GM18520 (cell line): Measurements from ENCODE around the gene CRACDL.

Source experiments
- ATAC-seq: cut with Tn5 transposase; IDR thresholded peaks from one replicate; pipeline ENCODE4 v1.9.1; 2021; ENCODE audit not compliant: unreplicated experiment

CRACDL gene, protein sequence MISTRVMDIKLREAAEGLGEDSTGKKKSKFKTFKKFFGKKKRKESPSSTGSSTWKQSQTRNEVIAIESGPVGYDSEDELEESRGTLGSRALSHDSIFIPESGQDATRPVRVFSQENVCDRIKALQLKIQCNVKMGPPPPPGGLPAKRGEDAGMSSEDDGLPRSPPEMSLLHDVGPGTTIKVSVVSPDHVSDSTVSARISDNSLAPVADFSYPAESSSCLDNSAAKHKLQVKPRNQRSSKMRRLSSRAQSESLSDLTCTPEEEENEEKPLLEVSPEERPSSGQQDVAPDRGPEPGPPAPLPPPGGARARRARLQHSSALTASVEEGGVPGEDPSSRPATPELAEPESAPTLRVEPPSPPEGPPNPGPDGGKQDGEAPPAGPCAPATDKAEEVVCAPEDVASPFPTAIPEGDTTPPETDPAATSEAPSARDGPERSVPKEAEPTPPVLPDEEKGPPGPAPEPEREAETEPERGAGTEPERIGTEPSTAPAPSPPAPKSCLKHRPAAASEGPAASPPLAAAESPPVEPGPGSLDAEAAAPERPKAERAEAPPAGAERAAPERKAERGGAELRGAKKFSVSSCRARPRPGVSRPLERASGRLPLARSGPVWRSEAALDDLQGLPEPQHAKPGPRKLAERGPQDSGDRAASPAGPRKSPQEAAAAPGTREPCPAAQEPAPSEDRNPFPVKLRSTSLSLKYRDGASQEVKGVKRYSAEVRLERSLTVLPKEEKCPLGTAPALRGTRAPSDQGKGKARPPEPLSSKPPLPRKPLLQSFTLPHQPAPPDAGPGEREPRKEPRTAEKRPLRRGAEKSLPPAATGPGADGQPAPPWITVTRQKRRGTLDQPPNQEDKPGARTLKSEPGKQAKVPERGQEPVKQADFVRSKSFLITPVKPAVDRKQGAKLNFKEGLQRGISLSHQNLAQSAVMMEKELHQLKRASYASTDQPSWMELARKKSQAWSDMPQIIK

DNA sequence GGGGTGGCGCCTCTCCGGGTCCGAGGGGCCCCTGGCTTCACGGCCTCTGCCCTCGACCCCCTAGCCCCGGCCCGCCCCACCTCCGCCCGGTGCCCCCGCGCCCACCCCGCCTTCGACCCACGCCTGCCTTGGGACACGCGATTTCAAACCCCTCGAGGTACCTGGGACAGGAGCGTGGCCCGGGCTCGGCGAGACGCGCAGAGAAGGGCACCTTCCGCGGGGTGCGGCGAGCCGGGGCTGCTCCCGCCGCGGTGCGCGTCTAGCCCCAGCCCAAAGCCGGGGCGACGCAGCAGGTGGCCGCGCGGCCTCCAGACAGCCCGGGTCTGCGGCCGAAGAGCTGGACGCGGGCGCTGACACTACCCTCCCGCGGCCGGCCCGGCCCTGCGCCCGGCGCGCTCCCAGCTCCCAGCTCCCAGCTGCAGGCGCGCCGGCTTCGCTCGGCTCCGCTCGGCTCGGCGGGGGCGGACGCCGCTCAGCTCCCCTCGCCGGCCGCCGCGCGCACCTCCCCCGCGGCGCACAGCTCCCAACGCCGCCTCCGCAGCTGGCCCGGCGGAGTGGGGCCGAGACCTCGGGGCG lies at the start of gene CRACDL:
CRACDL (minus strand) TSS at position 449 of the 576 bp plus-strand sequence. CDS start 89,425 bp downstream, outside the sequence.
- no peak for ATAC-seq

DNA sequence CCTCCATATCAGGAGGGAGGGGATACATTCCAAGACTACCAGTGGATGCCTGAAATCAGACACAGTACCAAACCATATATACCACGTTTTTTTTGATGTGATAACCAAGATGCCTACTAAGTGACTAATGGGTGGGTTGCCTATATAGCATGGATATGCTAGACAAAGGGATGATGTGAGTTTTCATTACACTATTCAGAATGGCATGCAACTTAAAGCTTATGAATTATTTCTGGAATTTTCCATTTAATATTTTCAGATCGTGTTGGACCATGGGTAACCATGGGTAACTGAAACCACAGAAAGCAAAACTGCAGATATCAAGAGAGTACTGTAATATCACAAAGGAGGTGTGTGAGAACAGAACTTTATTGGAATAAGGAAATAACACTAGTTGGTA lies 39.6 kb upstream of the CRACDL start:
- no peak for ATAC-seq

DNA sequence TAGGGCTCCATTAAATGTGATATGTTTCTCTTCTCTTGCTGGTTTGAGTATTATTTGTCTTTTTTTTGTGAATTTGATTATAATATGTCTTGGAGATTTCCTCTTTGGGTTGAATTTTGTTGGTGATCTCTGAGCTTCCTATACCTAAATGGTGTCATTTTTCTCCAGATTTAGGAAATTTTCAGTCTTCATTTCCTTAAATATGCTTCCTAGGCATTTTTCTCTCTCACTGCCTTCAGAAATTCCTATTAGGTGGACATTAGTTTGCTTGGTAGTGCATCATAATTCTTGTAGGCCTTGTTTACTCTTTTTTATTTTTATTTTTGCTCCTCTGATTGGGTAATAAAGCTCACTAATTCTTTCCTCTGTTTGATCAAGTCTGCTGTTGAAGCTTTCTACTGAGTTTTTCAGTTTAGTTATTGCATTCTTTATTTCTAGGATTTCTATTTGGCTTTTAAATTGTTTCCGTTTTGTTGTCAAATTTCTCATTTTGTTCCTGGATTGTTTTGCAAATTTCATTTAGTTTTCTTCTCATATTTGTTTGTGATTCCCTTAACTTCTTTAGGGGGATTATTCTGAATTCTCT lies 36.6 kb upstream of the CRACDL start:
- ATAC-seq = no peak

DNA sequence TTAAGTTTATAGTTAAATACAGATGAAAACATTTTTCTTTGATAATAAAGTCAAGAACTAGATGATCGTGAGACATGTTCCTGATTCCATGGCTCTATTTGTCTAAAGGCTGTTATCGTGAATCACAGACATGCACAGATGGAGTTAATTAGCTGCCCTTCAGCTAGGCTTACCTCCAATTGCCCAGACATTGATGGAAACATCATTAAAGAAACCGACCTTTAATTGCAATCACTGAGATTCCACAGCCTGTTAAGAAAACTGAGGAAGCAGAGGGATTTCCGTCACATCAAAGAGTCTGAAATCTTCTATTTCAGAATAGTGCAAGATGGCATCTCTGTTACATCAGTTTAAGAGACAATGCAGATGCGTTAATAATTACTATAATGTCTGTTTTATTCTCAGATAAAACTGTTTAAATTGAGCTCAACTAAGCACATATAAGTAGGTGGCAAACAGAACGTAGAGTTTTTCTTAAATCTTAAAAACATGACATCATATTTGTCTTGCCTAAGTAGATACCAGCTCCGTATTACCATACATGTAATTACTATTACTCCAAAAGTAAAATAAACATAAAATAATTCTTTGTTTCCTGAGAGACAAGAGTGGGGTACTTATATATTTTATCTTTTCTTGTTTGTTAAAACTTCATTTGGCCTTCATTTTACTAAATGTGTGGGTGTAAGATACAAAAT lies 23.9 kb upstream of the CRACDL start:
- ATAC-seq = no peak

DNA sequence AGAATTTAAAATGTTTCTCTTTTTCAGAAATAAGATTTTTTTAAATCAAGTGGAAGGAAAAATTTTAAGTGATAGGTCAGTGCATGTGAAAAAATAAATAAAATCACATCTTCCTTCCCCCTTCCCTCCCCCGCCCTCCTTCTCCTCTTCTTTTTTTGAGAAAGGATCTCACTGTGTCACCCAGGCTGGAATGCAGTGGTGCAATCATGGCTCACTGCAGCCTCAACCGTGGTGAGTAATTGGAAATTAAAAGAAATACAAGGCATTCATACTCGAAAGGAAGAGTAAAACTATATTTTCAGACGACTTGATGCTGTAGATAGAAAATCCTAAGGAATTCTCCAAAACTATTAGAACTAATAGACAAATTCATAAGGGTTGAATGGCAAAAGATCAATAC lies 16.9 kb upstream of the CRACDL start:
- ATAC-seq = no peak

DNA sequence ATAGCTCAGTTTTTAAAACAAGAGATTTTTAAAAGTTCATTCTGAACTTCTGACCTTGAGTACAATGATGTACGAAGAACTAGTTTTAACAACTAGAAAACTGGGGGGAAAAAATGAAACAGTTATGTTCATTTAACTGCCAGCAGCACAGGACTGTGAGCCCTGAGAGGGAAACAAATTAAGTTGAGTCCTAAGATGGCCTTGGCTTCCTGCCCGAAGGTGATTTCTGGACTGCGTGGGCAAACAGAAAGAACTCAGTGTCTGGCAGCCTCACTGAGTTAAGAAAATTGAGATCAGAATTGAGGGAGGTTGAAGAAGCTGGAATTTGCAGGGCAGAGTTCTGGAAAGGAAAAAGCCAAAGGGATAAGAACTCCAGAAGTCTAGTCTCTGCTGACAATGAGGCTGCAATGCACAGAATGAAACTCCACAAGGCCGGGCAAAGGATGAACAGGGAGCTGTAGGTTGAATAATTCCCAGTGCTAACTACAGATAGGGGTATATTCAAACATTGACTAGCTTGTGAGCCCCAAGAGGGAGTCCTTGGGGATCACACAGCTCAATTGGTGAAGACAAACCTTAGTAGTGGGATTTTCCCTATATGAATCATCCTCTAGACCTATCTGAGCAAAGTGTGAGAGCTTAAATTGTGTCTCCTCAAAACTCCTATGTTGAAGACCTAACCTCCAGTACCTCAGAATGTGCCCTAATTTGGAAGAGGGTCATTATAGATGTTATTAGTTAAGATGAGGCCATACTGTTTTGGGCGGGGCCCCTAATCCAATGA lies 13.1 kb upstream of the CRACDL start:
- ATAC-seq = no peak

DNA sequence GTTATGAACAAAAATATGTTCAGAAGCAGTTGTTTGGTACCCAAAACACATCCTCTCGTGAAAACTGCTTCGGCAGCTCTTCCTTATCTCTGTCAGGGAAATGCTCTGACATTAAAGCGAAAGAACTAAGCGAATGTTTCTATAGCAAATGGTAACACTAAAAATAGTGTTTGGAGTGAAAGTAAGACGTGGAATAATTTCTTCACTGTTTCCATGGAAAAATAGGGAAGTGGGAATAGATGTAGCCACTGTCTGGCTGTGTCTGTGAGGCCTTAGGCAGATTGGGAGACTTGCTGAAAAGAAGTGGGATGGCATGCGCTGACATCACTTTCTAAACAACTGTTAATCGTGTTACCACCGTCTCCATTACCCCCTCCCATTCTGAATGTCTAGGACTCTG lies 11.5 kb upstream of the CRACDL start:
- no peak for ATAC-seq

DNA sequence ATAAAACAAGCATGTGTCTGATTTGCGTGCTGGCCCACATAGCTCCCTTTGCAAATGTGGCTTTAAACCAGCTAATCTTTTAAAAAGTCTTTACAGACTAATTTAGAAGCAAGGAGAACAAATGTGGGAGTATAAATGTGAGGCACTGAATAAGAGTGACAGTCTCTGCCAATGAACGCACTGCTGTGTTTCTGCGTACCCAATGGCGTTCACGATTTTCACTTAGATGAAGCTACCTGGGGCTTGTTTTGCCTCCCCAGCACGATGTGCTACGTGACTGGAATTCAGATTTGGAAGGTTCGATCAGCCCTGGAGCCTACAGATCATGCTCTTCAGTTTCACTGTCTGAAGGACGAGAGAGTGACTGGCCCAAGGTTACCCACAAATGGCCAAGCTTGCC lies 10.8 kb upstream of the CRACDL start:
- ATAC-seq = no peak

DNA sequence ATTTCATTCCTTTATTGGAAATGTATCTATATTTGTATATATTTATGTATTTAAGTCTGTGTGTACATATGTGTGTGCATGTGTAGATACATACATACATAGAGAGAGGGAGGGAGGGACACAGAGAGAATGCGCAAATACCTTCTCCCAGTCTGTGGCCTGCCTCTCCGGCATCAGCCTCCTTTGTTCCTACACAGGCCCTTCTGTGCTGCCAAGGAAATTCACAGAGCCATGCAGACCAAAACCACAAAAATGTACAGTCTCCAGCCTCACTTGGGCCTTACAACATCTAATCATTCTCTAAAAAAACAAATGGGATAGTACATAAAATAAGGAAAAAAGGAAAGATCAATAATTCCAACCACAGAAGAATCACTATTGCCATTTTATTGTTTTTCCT lies 8.8 kb upstream of the CRACDL start:
- no peak for ATAC-seq

DNA sequence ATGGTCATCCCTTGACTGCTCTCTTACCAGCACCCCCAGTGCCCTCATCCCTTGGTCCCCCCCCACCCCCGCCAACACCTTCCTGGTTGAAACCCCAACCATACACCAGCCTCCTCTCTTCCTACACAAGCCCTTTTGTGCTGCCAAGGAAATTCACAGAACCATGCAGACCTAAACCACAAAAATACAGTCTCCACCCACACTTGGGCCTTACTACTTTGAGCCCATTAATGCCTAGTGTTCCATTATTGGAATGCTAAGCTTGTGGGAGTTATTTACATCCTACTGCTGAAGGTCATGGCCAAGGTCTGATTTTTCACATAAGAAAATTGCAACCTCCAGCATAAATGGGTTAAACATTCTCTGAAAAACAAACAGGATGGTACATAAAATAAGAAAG lies 4.1 kb upstream of the CRACDL start:
- ATAC-seq = no peak

DNA sequence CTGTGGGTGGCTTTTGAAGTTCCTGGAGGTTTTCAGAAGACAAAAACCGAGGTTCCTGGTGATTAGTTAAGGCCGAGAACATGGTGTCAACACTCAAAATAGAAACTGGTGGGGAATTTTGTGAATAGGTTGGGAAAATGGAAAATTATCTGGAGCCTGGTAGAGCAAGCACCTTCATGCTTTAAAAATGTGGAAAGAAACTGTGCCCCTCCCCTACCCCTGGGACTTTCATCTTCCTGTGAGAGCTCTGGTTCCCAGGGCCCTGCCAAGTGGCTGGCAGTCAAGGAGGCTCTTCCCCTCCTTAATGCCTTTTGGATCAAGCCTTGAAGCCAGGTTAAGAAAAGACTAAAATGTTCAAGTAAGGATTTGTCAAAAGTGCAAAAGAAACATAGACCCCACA lies 1.9 kb upstream of the CRACDL start:
- no peak for ATAC-seq

DNA sequence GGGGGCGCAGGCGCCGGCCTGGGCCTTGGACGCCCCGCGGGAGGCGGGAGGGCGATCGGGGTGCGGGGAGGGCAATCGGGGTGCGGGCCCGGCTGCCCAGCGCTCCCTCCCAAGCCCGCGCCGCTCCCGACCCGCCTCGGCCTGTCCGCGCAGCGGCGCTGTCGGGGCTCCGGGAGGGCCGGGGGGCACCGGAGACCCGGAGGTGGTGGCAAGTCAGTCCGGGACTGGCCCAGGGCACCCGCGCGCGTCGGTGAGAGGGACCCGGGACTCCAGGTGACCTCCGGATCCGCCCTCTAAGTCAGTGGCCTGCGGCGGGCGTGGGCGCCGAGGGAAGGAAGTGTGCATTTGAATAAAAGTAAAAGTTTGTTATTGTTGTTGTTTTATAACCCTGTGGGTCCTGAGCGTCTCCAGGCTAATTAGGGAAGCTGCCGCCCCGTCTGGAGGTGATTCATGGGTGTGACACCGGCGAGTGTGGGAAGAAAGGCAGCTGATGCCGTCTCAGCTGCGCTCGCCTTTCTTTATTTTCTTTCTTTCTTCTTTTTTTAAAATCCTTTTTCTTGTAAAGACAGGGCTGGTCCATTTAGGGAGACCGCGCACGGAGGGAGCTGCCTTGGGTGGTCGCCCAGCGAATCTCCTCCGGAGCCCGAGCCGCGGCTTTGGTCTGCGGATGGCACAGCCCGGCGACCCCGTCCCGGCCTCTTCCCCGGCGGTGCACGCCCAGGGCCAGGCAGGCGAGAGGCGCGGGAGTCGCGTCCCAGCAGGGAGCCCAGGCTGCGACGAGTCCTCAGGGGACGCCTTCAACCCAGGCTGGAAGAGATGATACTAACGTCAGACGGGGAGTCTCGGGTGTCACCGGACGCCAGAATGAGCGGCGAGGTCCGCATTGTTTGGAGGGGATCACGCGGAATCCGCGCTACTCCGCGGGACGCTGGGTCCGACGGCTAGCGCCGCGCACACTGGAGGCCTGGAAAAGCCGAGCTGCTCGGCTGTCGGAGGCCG lies 627 bp upstream of the CRACDL start:
- no peak for ATAC-seq

DNA sequence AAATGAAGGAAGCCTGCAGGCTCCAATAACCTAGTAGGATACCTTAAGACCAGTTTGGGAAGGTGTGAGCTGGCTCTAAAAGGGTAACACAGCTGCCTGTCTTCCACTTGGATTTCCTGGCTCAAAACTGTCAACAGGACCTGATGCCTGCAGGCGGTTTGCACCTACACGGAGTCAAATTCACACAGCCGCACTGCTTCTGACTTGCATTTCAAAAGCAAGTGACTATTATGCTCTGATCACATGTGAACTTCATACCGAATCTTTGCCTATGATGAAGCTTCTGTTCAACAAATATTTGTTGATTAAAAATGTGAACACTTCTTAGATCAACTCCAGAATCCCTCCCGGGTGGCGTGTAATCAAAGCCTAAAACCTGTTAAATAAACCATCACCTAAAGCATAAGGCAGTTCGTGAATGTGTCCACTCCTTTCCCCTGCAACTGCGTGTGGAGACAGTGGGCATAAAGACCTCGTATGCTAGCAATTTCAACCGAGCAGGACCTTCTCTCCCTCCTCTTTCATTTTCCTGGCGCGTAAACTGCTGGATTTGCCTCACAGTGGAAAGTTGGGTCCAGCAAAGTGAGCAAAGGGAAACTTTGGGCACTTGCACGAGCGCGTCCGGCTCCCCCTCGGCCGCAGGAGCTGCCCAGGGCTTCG lies 784 bp downstream of the CRACDL start:
- ATAC-seq = no peak

DNA sequence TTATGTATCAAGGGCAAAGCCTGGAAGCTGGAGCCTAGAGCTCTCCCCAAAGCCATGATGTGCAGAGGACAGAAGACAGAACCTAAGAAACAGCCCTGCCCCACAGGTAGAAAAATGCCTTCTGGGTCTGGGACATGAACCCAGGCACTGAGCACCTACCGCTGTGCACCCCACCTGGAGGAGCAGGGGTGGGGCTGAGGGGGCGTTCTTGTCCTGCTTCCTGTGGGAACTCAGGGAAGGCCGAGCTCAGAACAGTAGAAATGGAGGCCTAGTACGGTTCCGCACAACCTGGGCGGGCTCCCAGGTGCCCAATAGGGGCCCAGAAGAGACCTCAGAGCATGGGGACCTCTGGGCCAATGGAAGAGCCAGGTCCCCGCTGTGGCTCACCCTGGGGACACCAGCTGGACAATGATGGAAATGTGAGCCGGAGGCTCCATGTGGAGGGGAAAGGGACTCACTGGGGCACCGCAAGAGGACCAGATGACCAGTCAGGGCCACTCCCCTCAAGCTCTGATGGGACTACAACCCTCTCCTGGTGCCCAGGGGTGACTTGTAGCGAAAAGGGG lies 3.2 kb downstream of the CRACDL start:
- ATAC-seq = no peak

DNA sequence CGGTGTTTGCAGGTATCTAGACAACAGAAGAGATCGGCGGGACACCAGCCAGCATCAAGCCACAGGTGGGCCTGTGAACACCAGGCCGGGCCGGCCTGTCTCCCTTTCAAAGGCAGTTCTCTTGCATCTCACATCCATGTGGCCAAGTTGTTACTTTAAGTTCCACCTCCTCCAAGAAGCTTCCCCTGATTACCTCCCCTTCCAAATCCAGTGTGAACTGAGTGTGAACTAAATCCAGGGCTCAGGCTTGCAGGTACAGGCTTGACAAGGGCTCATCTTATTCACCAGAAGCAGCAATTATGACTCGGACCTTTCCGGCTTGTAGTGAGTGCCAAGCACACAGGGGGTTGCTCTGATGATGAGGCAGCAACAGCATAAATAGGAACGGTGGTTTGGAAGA lies 3.9 kb downstream of the CRACDL start:
- ATAC-seq = no peak

DNA sequence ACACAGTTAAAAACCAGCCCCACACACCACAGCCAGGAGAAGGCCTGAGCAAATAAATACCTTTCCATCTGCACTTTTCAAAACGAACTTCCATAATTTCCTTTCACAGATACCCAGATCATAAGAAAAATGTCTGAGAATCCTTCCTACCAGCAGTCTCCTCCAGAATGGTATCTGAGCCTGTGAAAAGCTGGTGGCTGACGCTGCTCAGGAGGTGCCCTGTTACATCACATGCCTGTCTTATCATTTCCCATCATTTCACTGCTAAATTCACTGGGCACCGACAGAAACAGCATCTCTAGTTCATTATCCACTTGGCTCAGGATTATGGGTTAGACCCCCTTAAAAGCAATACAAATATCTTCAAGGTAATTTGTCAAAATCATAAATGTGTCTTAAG lies 4.4 kb downstream of the CRACDL start:
- ATAC-seq = no peak

DNA sequence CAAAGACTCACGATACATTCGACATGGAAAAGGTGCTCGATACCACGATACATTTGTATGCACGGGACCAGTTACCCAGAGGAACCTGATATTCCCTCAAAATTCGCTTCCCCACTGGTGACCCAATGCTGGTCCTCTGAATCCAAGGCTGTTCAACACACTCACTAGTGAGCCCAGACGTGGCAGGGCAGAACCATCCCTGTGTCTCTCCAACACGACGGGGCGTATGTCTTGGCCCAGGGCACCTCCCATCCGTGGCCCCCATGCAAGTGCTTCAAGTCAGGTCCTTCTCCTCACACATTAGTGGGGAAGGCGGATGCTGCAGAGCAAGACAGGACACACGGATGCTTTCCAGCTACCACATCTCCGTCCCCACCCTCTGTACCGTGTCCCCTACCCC lies 6.1 kb downstream of the CRACDL start:
- no peak for ATAC-seq

DNA sequence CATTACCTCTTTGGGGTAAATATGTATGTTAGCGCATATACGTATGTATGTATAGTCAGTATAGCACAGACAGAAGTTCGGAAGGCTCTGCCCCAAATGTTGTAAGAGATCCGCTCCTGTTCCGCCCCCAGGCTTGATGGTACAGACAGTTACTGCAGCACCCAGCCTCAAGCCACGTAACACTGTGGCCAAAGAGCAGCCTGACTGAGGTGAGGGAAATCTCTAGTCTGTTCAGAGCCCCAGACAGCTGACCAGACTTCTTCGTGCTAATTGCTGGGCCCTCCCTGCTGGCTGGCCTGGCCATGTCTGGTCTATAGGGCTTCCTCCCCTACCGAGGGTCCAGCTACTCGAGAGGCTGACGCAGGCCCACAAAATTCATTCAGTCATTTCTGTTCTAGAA lies 7.8 kb downstream of the CRACDL start:
- no peak for ATAC-seq
